ENCODE measurements around the gene INTS7.

Gene INTS7

DNA sequence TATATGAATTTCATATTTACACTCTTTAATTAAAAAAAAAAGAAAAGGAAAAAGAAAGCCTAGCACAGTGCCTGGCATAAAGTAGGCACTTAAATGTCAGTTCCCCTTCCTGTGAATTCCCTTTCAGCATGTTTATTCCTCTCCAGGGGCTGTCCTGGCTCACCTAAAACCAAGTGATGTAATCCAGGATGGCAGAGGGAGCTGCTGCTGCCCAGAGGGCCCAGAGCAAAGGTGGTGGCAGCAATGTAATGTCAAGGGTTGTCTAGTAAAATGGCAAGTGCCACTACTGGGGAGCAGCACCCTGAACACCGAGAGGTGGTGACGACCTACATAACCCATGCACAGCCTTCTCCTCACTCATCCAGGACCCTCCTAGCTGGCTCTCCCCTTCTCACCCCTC is 126.4 kb downstream of the INTS7 start:
- DNase-seq (ENCODE audit: low spot score), result no peak

DNA sequence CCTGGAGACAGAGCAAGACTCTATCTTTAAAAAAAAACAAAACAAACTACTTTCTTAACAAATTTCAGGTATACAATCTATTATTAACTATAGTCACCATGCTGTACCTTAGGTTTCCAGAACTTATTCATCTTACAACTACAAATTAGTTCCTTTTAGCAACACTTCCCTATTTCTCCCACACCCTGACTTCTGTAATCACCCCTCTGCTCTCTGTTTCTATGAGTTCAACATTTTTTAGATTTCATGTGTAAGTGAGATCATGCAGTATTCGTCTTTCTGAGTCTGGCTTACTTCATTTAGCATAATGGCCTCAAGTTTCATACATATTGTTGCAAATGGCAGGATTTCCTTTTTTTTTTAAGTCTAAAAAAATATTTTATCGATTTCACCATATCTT is 126.9 kb downstream of the INTS7 start:
- no peak for DNase-seq (ENCODE audit: low spot score)

DNA sequence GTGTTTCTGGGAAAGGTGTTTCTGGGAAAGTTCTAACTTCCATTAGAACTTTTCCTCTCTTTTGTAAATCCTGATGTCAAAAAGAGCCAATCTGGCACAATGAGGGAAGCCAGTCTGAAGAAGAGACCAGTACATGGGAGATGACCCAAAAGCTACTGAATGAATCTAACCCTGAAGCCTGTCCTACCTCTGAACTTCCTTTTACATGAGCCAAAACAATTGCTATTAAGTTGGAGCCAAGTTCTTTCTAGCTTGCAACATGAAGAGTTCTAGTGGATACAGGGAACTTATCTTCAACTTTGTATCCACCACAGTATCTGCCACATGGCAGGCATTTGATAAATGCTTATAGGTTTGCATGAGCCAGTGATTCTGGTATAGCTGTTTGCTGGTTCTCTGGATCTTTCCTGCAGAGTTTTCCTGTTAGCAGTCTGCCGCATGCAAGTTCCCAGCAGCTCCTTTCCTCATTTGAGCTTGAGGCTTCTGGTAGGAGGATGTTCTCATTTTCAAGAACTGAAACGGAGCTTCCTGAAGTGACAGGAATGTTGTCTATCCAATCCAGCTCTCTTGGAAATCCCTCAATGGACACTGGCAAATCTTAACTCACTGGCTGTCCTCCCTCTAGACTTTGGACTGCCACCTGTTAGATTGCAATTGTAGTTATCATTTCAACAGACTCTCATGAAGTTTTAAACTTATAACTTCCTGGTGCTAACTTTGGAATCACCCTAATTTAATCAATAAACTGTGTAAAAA is 131.7 kb downstream of the INTS7 start:
- DNase-seq (ENCODE audit: low spot score), result no peak

DNA sequence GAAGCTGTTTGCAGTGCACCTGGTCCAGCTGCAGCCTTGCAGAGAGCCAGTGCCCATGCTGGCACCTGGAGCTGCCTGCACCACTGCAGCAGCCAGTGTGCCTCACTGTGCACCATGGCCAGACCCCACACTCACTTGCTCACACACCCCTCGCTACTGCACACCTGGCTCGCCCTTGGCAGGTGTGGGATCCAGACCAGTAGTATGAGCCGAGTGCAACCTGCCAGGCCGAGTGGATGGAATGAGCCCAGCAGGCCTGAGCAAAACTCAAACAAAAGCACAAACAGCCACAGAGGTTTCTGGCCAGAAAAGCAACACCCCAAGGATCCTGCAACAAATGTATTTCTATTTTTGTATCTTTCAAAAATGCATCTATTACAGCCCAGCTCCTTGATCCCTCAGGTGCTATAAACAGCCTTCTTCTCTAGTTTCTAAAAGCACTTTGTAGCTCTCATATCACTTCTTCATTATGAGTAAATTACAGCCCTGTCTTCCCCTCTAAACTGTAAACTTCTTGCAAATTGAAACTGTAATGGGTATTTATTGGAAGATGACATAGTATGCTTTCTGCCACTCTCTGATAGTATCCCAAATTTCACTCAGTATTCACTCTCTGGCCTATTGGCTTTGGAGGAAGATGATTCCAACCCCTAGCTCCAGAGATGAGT is 132.6 kb downstream of the INTS7 start:
- DNase-seq (ENCODE audit: low spot score), result no peak

DNA sequence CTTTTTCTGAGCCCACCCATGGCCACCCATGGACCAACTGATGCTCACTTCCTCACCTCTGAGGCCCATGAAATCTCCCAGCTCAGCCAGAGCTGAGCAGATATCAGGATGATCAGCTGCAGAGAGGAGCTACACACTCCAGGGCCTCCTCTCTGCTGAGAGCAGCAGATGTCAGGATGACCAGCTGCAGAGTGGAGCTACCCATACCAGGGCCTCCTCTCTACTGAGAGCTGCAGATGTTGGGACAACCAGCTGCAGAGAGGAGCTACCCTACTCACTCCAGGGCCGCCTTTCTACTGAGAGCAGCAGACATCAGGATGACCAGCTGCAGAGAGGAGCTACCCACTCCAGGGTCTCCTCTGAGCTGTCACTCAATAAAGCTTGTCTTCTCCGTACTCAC is 133.4 kb downstream of the INTS7 start:
- no peak for DNase-seq (ENCODE audit: low spot score)

DNA sequence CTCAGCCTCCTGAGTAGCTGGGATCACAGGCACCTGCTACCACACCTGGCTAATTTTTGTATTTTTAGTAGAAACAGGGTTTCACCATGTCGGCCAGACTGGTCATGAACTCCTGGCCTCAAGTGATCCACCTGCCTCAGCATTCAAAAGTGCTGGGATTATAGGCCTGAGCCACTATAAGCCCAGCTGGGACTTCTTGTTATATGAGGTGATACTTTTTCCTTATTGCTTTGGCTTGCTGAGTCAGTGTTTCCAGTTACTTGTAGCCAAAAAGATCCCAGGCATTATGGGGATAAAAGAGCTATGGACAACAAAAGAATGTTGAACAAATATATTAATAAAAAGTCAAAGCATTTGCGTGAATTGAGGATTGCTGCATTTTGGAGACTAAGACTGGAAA is 134.9 kb downstream of the INTS7 start:
- no peak for DNase-seq (ENCODE audit: low spot score)

DNA sequence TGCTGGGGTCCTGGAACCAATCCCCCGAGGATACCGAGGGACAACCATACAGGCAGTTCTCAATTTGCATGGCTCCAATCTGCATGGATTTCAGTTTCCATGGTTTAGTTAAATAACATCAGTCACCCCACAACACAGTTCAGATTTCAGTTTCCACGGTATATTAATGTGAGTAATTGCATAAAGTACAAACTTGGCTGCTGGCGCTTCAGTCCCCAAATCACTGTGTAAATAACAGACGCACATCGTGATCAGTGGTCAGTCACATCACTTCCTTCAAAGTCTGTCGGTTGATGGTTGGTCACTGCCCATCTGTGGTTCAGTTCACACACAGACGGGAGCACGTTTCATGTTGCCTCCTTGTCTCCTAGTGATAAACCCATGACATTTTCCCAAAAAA is 138.4 kb downstream of the INTS7 start:
- no peak for DNase-seq (ENCODE audit: low spot score)

DNA sequence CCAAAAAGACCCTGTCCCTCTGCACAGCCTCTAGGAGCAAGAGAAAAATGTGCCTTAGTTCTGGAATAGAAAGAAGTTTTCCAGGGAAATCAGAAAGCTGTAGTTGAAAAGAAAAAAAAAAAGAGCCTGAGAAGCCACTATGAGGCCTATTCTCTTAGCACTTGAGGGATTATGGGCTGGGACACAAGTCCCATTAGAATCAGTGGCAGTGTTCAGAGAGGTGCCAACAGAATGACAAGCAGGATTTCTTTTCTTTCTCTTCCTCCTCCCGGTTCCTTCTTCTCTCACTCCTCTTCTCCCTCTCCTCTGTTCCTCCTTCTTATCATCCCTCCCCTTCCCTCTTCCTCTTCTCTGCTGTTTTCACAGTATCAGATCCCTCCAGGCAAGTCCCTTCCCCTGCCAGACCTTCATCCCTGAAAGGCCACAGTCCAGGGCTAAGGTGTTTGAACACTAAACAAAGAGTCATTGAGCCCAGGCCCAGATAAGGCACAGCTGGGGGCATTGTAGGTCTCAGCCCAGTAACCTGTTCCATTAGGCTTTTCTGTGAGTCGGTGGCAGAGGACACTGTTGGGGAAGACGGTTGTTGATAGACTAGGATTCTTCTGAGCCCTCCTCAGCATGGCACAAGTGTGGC is 140.1 kb downstream of the INTS7 start:
- no peak for DNase-seq (ENCODE audit: low spot score)

DNA sequence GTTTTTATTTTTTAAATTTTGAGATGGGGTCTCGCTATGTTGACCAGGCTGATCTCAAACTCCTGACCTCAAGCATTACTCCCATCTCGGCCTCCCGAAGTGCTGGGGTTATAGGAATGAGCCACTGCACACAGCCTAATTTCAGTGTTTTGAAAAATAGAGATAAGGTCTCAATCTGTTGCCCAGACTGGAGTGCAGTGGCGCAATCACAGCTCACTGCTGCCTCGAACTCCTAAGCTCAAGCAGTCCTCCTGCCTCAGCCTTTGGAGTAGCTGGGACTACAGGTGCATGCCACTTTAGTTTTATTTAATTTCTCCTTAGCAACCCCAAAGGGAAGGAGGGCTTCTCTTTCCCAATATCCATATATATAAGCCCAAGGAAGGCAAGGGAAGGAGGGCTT is 141.0 kb downstream of the INTS7 start:
- DNase-seq (ENCODE audit: low spot score), result no peak

DNA sequence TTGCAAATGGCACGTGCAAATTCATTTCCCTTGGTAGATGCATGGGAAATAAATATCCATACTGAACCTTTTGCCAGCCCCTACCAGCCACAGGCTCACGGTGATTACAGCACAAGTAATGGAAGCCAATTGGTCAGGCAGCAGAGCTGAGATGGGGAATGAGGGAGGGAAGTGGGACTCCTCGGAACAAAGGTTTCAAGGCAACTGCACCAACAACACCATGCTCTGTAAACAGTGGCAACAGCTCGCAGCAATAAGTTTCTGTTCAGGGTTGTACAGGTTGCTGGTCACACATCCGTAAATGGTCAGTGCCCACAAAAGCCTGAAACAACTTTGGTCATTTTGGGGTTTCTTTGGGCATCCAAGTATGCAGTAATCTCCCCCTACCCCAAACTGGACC is 142.1 kb downstream of the INTS7 start:
- no peak for DNase-seq (ENCODE audit: low spot score)

DNA sequence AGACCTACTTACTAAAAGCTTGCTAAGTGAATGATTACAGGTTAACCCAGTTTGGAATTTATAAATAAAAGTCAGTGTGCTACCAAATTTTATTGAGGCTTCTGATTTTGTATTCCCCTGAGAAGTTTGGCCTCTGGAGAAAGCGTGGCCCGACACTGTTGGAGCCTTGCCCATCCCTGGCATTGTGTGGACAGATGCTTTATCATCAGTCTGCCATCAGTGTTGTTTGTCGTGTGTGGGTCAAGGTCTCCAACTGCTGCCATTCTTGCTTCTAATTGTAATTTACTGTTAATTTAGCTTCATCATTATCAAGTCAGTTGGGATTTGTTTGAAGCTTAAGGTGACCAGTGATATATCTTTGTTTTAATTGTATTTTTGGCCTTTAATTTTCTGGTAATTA is 142.8 kb downstream of the INTS7 start:
- no peak for DNase-seq (ENCODE audit: low spot score)

DNA sequence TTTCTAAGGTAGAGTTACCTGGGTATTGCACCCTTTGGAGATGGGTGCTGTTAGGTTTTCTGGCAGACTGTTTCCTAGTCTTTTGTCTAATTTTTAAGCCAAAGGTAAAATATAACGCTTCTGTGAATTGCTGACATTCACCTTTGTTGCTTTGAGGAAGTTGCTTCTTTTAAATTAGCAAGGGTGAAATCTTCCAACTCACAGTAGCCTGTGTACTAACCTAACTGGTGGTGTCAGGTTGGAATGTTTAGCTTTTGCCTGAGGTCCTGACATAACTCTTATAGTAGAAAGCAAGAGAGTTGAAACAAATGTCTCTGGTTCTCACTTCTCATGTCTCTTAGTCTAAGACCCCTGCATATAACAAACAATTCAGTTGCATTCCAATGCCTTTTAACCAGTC is 143.6 kb downstream of the INTS7 start:
- DNase-seq (ENCODE audit: low spot score), result no peak
